Activated CD4-positive, CD25-positive, alpha-beta regulatory T cell treated with anti-CD3 and anti-CD28 coated beads, Interleukin-2, amount 50 U/mL, for 24 hours (primary cell): ENCODE measurements around the gene ESRP2.

Source experiments
- ATAC-seq, 2 donors: fragments of 150-1000 bp; cut with Tn5 transposase; one replicate each; pipeline ENCODE4 v1.10.0; 2021; ENCODE audit warnings: mild to moderate bottlenecking in 1 of 2, moderate library complexity in 1 of 2

ESRP2 gene

DNA sequence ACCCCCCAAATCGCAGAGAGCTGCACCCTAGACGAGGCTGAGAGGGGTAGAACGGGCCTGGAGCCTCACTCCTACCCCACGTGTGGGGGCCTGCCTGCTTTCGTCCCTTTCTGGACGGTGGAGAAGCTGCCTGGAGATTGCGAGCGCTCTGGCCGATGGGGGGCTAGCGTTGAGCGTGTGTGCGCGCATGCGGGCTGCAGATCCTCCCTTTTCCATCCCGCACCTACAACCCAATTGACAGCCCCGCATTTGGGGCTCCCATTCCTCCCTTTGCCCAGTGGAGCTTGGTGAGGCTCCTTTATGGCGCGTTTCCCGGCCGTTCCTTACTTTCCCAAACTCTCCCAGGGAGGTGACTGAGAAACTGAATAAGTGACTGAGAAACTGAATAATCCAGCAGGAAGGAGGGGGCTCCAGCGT lies 907 bp upstream of the ESRP2 start:
- ATAC-seq = peak in 1 of 2 donors; percentile 2

DNA sequence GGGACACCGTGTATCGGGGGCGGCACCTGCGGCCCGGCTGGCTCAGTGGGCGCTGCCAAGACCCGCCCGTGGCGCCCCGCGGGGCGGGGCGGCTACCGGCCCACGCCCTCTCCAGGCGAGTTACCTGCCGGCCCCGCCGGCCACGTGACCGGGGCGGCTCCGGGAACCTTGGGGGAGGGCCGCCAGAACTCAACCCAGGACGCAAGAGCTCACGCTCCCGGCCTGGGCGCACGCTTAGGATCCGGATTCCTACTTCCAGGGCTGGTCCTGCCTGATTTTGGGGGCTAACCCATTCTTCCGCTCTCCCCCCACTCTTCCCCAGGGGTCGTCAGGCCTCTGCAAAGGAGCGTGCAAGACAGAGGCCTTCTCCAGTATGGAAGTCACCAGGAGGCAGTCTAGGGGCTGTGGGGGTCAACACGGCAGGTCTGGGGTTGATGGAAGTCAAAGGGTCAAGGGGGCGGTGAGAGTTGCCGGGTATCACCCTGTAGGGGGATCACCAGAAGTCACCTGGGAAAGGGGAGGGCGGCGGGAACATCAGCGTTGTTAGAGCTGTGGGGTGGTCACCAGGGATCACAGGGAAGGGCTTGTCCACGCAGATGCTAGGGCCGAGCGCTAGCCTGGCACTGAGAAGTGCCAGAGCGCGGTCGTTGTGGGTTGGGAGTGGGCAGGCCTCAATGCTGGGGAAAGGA lies 354 bp upstream of the ESRP2 start:
- ATAC-seq = no peak

DNA sequence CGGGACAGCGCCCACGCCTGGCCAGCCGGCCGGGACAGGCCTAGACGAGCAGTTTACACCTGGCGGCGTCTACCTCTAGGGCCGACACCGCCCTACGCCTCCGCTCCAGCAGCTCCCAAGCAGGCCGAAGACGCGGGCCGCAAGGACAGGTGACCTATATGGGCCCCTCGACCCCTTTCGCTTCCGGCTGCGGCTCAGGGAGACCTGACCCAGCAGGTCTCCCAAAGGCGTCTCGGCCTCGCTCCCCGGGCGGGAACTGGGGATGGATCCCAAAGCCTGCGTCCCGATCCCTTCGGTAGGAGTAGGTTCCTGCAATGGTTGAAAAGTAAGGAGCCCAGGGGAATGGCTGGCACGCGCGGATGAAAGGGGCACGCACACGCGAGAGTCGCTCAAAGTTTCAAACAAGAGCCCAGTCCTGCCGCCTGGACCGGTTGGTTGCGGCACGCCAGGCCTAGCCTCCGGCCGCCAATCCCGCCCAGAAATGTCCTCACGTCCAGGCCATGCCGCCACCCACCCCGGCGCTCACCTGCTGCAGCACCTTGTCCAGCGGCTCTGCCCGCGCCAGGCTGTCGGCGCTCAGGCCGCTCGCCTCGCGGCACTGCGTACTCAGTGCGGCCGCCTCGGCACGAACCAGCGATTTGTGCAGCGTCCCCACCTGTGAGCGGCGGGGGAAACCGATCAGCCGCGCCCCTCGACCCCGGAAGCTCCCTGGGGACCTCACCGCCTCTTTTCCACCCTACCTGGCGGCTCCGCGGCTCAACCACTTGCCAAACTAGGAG lies 630 bp downstream of the ESRP2 start:
- no peak for ATAC-seq

DNA sequence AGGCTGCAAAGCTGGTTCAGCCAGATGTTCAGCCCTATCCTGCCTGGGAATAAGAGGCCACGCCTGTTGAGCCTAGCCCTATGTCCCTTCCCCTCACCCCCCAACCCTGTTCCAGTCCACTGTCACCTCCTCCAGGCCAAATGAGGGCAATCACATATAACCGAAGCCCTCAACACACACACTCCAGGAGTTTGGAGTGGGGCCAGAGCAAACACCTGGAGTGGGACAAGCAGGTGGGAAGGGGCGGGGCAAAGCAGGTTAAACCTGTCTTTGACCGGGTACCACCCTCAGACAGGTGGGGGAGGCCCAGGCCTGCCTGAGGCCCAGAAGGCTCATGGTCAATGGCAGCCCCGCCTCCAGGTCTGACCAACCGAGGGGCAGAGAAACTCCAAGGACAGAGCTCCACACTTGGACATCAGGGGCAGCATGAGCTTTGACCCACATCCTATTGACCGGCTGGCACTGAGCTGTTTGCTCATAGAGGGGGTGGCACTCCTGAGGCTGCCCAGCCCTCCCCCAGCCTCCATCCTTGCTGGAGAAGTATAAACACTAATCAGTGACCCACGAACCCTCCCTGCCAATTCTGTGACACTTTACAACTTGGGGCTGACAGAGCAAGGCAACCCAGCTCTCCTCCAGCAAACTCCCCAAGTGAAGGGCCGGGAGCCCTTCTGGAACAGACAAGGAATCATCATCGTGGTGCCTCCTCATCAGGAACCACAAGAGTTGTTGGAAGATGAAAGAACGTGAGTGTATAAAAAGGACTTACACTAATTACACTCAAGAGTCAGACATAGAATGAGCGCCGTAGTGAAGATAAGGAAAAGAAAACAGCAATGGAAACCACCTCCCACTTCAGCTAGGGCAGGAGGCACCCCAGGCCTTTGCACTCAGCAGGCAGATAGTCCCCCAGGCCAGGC lies 1.5 kb downstream of the ESRP2 start:
- ATAC-seq = no peak

DNA sequence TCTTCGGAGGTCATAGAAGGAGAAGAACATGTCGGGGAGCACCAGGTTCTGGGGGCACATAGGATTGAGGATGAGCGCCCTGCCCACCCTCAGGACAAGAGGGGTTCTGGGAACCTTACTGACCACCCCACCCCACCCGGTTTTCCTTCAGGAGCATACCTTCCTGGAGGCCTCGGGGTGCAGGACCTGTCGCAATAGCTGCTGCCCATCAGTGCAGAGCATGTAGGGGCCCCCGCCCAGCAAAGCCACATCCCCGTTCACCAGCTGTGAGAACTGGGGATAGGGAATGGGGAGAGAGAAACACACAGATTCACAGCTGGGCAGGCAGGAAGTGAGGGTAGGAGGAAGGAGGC lies 2.1 kb downstream of the ESRP2 start:
- ATAC-seq = no peak

DNA sequence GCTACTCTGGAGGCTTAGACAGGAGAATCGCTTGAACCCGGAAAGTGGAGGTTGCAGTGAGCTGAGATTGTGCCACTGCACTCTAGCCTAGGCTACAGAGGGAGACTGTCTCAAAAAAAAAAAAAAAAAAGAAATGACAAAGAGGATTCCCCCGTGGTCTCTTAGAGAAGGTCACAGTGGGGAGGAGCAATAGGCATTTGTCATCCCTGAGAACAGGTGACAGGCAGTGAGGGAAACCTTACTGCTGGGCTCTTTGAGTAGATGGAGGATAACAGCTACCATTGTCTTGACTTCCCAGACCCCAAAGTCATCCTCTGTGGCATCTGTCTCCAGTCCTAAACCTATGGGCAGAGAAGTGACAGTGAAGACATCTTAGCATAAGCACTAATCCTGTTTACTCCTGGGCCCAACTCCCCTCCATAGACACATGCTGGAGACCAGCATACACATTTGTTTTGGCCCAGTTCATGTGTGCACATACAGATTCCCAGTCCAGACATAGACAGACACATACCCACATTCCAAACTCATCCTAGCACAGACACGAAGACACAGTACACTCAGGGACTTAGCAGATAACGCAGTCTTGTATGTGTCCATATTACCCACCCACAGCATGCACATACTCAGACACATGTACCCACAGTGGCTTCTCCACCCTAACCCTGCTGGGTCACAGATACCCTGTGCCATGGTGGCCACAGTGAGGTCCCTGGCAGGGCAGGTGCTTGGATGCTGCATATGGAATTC lies 2.7 kb downstream of the ESRP2 start:
- peak; percentile 19 to 30 for ATAC-seq

DNA sequence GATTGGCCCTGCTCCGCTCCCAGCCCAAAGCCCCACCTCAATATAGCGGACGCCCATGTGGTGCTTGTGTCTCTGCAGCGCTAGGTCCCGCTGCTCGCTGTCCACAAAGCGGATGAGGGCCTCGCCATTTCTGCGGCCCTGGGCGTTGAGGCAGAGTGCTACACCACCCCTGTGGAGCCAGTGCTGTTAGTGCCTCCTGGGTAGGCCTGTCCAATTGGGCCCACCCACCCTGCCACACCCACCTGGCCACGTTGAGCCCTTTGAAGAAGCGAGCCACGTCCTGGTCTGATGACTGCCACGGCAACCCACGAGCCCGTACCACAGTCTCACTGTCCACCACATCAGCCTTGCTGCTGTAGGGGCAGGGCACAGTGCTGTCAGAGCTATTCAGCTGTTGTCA lies 3.6 kb downstream of the ESRP2 start:
- no peak for ATAC-seq

DNA sequence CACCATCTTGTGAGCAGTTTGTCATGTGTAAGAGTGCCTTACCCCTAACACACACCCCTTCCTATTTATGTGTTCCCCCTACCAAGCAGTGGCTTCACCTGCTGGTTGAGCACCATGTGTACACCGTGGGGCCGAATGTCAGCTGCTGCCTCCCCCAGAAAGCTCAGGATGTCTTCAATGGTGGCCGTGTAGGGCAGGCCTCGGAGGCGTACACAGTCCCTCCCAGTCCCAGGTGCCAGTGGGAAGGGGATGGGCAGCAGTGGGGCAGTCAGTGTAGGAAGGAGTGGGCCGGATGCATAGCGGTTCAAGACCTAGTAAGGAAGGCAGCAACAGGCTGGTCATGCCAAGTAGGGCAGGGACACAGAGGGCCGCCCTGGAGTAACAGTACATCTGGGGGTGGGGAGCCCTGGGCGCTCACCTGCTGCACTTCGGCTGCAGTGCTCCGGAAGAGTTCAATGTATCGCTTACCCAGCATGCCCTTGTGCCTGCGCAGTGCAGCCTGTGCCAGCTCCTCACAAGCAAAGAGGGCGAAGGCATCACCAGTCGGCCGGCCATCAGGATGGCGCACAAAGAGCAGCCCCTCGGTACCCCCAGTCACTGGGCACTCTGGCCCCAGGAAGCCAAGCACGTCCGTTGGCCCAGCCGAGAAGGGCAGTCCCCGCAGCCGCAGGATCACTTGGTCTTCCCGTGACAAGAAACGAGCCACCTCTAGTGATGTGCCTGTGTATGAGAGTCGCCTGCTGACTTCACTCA lies 4.4 kb downstream of the ESRP2 start:
- no peak for ATAC-seq

DNA sequence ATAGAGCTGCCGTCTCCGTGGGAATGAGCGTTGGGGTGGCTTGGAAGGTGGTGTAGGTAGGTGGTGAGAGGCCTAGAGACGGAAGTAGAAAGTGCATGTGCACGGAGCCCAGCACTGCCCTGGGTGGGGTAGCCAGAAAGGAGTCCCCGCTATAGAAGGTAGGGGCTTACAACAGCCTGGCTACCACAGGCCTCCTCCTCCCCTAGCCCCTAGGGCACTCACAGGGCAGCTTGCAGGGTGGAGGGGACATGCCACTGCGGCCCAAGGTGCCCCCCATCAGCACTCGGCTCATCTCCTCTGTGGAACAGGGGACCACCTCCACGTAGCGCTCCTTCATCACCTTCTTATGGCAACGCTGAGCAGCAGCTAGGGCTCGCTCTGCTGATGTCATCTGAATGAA lies 5.0 kb downstream of the ESRP2 start:
- no peak for ATAC-seq

DNA sequence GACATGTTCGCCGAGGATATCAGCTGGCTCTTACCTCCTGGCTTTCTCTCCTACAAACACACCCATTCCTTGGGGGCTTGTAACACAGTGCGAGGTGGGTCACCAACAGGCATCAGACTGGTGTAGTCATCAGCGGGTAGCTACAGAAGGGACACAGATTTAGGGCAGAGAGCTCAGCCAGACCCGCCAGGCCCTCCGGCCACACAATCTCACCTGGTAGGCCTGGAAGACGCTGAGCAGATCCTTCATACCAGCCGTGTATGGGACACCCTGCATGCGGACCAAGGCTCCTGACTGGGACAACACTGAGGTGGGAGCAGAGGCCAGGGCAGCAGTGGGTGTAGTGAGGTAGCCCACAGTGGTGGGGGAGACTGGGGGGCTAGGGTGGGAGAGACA lies 5.8 kb downstream of the ESRP2 start:
- no peak for ATAC-seq

DNA sequence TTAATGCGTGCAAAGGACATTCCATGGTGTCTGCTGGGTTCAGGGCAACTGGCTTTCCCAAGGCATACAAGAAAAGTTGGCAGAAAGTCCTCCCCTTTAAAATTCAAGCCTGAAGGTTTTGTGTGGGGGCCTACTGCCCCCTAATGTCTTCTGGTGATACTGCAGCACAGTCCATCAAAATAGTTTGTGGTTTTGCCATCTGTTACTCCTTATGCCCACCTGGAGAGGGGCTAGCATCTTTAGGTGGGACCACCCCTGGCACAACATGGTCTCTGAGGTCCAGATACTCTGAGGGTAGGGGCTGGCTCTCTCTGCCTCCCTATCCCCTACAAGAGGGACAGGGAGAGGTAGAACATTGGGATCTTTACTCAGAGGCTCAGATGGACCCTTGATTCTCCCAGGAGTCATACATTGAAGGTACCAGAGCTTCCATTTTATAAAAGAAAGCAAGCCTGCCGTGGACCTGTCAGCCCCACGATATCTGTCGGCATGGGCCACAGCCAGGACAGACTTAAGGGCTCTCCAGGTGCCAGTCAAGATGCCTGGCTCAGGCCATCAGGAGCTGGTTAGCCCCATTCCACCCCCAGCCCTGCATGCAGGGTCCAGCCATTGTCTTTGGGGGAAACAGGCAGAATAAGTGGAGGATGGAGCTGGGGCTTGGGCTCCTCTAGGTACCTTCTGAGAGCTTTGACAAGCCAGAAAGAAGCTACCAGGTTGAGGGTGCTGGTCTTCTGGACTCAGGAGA lies 6.3 kb downstream of the ESRP2 start:
- ATAC-seq = no peak

DNA sequence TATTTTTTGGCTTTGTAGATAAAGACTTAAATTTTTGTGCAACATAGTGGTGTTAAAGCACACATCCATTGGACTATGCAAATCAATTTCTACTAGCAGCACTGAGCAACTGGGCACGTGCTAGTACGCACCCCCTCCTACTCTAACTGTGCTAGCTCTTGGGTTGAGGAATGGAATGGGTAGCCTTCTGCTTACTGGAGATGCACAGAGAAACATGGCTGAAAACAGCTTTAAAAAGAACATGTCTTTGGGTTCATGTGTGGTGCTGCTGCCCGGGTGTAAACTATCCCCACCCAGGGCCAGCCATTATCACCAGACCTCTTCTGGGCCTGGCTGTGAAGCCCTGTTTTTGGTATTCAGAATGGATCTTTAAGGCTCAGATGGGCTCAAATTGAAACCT lies 7.3 kb downstream of the ESRP2 start:
- ATAC-seq = no peak

DNA sequence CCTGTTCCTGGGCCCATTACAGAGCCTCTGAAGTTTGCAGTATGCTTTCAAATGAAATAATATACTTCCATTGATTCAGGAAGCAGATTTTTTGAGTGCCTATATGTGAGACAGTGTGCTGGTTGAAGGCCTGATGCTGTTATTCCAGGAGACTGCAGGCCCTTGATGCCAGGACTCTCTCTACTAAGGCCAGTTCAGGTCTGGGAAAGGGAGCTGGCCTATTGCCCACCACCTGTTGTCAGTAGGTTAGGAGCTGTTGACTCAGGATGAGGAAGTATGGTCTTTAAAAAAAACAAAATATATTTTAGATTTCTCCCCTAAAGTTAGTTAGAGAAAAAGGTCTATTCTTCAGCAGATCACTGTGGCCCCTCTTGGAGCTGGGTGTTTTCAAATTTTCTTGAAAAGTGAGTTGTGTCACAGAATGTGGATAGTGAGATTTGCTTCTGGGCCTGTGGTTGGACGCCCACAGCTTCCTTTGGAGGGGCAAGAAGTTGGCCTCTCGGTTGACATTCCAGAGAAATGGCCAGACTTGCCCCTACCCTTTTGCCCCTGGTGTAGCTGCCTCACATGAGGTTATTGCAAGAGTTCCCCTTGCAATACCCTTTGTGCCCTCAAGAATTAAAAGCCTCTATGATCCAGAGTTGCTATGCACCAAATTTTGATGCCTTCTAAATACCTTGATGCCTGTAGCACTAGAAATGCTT lies 7.9 kb downstream of the ESRP2 start:
- no peak for ATAC-seq

DNA sequence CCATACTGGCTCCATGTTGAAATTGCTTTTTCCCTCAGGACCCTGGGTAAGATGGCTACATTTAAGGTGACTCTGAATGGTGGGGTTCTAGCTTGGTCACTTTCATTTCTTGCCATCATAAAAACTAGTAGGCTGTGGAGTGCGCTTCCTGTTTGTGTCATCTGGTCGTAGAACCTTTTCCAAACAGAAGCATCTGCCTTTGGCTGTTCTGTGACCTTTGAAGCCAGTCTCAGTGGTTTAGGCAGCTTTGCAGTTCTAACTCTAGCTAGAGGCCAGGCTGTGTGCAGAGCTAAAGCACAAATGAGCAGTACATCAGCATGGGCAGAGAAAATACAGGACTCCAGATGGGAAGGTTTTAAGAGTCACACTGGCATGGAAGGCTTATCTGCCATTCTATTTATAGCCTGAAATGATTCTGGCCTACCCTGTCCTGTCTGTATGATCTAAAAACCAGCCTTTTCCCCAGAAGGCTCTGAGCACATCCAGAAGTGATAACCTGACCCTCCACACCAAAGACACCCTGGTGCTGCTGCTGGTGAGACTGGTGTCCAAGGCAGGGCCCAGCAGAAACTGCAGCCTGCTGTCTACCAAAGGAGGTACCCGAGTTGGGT lies 8.6 kb downstream of the ESRP2 start:
- ATAC-seq = peak; percentile 39 to 45

DNA sequence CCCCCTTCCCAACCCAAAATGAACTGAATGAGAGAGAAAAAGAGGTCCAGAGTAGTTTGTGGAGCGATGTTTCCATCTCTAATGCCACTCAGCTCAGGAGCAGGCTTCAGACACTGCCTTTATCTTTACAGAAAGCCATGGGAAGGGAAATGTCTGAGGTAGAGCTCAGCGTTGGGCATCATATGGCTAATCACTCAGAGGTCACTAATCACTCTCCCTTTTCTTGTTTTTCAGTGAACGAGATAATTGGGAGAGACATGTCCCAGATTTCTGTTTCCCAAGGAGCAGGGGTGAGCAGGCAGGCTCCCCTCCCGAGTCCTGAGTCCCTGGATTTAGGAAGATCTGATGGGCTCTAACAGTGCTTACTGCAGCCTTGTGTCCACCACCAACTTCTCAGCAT lies 9.8 kb downstream of the ESRP2 start:
- ATAC-seq = no peak

DNA sequence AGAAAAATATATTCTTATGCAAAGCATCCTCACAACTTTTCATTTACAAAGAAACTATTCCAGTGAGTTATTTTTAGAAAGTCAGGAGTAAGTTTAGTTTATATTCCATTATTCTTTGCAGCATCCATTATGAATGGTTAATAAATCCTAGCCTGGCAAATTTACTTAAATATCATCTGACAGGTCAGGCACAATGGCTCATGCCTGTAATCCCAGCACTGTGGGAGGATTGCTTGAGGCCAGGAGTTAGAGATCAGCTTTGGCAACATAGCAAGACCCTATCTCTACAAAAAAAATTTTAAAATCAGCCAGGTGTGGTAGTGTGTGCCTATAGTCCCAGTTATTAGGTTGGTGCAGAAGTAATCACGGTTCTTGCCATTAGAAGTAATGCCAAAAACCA lies 12.9 kb downstream of the ESRP2 start:
- ATAC-seq = no peak

DNA sequence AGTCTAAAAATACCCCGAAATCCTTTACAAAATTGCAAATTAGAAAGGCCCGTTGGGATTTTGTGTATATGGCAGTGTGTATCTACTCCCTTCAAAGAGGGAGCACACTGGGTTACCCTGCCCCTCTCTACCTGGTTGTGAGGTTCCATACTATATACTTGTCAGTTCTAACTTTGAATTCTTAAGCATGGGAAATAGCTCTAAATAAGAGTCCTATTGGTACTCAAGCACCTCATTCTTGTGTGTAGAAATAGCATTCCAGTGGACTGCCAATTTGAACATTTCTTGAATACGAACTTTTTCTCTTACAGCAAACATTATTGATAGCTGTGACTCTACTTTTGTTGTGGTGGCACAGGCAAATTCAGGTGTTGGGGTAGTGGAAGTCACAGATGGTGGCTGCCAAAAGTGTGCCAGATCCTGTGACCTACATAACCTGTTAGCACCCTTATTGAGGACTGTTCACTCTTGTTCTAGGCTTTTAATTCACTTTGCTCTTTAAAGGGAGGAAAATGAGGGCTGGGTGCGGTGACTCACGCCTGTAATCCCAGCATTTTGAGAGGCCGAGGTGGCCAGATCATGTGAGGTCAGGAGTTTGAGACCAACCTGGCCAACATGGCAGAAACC lies 16.1 kb downstream of the ESRP2 start:
- ATAC-seq = no peak

DNA sequence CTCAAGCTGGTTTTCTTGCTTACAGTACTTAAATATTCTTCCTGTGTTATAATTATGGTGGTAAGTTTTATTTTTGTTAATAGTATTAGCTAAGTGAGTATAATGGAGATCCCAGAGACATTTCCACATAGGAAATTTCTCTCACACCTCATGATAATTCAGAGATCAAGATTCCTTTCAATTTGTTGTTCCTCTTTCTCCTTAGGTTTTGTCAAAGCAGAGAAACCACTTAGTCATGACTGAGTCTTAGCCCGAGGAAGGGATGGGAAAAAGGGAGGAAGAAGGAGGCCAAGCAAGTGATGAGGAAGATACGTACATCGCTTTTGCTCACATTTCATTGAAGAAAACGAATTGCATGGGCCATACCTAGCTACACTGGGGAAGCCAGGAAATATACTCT lies 18.4 kb downstream of the ESRP2 start:
- no peak for ATAC-seq

DNA sequence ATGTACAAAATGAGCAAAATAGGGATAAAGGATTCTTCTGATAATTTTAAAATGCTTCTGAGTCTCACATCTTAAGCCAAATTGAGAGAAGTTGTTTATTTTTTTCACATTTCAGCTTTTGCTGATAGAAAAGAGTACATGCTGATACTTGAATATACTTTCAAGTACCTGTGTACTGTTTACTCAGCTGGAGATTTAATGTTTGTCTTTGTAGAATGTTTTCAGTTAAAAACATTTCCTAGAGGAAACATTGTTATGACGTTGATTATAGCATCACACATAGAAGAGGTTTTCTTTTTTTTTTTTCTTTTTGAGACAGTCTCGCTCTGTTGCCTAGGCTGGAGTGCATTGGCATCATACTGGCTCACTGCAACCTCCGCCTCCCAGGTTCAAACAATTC lies 19.7 kb downstream of the ESRP2 start:
- ATAC-seq = no peak

DNA sequence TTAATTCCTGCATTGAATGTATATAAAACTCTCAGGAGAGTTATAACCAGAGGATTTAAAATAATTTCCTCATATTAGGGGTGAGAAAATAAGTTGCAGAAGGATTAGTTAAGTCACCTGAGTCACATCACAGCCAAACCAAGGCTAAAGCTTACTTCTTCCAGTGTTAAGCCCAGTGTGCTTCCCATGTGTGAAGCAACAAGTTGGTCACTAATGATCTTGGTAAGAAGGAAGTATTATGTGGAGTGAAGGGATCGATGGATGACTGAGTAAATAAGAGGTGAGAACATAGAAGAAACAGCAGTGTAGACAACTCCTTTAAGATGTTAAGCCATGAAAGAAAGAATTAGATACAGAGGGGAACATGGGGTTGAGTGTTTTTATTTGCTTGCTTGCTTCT lies 20.6 kb downstream of the ESRP2 start:
- ATAC-seq = no peak
